ENCODE measurements around the gene RBM6.

The RBM6 gene

DNA sequence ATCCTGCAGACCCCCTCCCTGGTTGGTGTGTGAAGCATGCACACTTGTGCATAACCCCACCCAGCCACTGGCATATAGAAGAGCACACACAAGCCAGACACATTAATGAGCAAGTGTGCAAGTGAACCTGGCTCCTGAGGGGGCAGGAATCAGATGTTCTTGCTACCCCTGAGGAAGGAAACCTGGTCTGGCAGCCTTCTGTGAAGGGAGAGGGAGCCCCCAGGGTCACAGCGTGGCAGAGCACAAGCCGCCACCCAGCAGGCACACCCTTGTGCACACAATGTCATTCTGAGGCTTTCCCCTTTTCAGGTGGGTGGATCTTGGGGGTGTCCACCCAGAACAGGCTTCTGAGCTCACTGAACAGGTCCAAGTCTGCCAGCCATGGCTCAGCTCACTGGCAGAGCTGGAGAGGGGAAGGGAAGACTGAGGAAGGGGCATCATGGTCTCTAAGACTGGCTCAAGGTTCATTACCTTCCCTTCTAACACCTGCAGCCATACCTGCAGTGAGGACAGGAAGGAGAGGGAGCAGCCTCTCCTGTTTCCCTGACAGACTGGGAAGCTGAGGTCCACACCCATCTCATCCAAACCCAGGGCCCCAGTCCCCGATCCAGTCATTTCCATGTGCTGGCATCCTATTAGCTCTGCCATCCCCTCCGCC lies 183.6 kb downstream of the RBM6 start:
- H3K36me3 ChIP-seq (ENCODE audit: control insufficient read depth in 2 of 2, insufficient read depth in 1 of 2, low read length in 2 of 2) = peaks cover 0 to 34% of the 10 kb centered on the region in 2 experiments; a peak in 1 of 3 replicates
- POLR2A ChIA-PET = interaction anchor here (1.0 kb wide), 1 partner anchor 10 kb away, joined by 4 read pairs; no protein-coding TSS in a partner anchor

DNA sequence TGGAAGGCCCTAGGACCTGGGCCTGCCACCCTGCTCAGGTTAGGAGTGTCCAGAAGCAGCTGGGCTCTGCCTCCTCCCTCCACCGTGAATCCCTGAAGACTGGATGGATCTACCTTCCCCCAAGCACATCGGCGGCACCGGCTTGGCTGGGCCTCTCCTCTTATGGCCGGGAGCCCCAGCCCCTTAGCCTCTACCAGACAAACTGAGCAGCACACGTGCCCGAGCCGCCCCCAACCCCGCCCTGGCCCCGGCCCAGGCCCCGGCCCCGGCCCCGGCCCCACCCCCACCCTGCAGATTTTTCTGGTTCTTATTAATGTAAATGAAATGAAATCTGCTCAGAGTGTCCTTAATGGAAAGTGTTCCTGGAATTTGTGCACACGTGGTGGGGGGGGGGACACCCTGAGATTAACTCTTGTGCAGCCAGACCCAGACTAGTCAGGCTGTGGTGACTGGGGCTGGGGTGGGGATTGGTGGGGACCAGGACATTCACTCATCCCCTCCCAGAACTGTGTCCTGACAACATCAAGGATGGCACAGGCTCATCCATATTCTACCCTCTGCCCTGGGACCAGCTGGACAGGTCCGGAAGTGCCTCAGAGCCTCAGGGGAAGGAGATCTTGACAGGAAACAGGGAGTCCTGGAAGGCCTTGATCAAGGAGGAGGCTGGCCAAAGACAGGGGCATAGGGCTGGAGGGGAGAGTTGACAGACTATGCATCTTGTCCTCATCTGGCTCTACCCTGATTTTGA lies 184.3 kb downstream of the RBM6 start:
- H3K4me1 ChIP-seq (ENCODE audit: control insufficient read depth, insufficient read depth, low read length) = peaks cover 7% of the 10 kb centered on the region
- no peak overlapping the region for H3K4me3 ChIP-seq (ENCODE audit: low read depth, low read length)
- ChIA-PET POLR2A (interaction anchor here (1.0 kb wide), 1 partner anchor 10 kb away, joined by 4 read pairs; no protein-coding TSS in a partner anchor), CTCF (interaction anchor here (0.6 to 5.3 kb wide), 4 partner anchors 8 to 101 kb away, joined by 3 to 29 read pairs (median 4); partner anchors contain the start of gene GNAT1)
- TF ChIP-seq, protein P1, sequence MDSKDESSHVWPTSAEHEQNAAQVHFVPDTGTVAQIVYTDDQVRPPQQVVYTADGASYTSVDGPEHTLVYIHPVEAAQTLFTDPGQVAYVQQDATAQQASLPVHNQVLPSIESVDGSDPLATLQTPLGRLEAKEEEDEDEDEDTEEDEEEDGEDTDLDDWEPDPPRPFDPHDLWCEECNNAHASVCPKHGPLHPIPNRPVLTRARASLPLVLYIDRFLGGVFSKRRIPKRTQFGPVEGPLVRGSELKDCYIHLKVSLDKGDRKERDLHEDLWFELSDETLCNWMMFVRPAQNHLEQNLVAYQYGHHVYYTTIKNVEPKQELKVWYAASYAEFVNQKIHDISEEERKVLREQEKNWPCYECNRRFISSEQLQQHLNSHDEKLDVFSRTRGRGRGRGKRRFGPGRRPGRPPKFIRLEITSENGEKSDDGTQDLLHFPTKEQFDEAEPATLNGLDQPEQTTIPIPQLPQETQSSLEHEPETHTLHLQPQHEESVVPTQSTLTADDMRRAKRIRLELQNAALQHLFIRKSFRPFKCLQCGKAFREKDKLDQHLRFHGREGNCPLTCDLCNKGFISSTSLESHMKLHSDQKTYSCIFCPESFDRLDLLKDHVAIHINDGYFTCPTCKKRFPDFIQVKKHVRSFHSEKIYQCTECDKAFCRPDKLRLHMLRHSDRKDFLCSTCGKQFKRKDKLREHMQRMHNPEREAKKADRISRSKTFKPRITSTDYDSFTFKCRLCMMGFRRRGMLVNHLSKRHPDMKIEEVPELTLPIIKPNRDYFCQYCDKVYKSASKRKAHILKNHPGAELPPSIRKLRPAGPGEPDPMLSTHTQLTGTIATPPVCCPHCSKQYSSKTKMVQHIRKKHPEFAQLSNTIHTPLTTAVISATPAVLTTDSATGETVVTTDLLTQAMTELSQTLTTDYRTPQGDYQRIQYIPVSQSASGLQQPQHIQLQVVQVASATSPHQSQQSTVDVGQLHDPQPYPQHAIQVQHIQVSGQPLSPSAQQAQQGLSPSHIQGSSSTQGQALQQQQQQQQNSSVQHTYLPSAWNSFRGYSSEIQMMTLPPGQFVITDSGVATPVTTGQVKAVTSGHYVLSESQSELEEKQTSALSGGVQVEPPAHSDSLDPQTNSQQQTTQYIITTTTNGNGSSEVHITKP (tag by site-specific recombination; IDR thresholded peaks at IDR 0.05) = peak; percentile 69
- TF ChIP-seq, protein P2, sequence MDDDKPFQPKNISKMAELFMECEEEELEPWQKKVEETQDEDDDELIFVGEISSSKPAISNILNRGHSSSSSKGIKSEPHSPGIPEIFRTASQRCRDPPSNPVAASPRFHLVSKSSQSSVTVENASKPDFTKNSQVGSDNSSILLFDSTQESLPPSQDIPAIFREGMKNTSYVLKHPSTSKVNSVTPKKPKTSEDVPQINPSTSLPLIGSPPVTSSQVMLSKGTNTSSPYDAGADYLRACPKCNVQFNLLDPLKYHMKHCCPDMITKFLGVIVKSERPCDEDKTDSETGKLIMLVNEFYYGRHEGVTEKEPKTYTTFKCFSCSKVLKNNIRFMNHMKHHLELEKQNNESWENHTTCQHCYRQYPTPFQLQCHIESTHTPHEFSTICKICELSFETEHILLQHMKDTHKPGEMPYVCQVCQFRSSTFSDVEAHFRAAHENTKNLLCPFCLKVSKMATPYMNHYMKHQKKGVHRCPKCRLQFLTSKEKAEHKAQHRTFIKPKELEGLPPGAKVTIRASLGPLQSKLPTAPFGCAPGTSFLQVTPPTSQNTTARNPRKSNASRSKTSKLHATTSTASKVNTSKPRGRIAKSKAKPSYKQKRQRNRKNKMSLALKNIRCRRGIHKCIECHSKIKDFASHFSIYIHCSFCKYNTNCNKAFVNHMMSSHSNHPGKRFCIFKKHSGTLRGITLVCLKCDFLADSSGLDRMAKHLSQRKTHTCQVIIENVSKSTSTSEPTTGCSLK (tag by site-specific recombination; IDR thresholded peaks at IDR 0.05) = no peak
- TF ChIP-seq ZNF426 (tag by site-specific recombination; IDR thresholded peaks at IDR 0.05) = no peak
- no peak for TF ChIP-seq ZNF19 (tag by site-specific recombination; IDR thresholded peaks at IDR 0.05; ENCODE audit: low read depth)
- no peak for TF ChIP-seq ZNF707 (tag by site-specific recombination; IDR thresholded peaks at IDR 0.05)
- TF ChIP-seq, protein P3, sequence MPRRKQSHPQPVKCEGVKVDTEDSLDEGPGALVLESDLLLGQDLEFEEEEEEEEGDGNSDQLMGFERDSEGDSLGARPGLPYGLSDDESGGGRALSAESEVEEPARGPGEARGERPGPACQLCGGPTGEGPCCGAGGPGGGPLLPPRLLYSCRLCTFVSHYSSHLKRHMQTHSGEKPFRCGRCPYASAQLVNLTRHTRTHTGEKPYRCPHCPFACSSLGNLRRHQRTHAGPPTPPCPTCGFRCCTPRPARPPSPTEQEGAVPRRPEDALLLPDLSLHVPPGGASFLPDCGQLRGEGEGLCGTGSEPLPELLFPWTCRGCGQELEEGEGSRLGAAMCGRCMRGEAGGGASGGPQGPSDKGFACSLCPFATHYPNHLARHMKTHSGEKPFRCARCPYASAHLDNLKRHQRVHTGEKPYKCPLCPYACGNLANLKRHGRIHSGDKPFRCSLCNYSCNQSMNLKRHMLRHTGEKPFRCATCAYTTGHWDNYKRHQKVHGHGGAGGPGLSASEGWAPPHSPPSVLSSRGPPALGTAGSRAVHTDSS (tag by site-specific recombination; IDR thresholded peaks at IDR 0.05) = no peak
- no peak overlapping the region for H3K27ac ChIP-seq (ENCODE audit: extremely low read depth, low read depth, low read length)
- no peaks in the 10 kb centered on the region for H3K9me3 ChIP-seq (ENCODE audit: control insufficient read depth, insufficient read depth, low read depth, low read length)
- H3K36me3 ChIP-seq (ENCODE audit: control insufficient read depth in 2 of 2, insufficient read depth in 1 of 2, low read length in 2 of 2) = peaks cover 0 to 27% of the 10 kb centered on the region in 2 experiments; a peak in 1 of 3 replicates

More for the DNA sequence above, 183.6 kb downstream of the RBM6 start:
- H3K9me3 ChIP-seq (ENCODE audit: control insufficient read depth, insufficient read depth, low read depth, low read length) = no peaks in the 10 kb centered on the region
- H3K4me3 ChIP-seq (ENCODE audit: low read depth, low read length) = no peak overlapping the region
- no peak overlapping the region for H3K27ac ChIP-seq (ENCODE audit: extremely low read depth, low read depth, low read length)
- CTCF ChIA-PET = interaction anchor here (0.6 to 5.3 kb wide), 6 partner anchors 9 to 102 kb away, joined by 3 to 51 read pairs (median 4); partner anchors contain the start of gene GNAT1
- TF ChIP-seq ZNF623 (tag by site-specific recombination; IDR thresholded peaks at IDR 0.05) = no peak
- TF ChIP-seq, protein P4, sequence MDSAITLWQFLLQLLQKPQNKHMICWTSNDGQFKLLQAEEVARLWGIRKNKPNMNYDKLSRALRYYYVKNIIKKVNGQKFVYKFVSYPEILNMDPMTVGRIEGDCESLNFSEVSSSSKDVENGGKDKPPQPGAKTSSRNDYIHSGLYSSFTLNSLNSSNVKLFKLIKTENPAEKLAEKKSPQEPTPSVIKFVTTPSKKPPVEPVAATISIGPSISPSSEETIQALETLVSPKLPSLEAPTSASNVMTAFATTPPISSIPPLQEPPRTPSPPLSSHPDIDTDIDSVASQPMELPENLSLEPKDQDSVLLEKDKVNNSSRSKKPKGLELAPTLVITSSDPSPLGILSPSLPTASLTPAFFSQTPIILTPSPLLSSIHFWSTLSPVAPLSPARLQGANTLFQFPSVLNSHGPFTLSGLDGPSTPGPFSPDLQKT (IDR thresholded peaks at IDR 0.05; ENCODE audit: borderline replicate concordance, low read depth, low read length) = no peak
- TF ChIP-seq ZXDB (tag by site-specific recombination; IDR thresholded peaks at IDR 0.05) = no peak
- TF ChIP-seq, protein P5, sequence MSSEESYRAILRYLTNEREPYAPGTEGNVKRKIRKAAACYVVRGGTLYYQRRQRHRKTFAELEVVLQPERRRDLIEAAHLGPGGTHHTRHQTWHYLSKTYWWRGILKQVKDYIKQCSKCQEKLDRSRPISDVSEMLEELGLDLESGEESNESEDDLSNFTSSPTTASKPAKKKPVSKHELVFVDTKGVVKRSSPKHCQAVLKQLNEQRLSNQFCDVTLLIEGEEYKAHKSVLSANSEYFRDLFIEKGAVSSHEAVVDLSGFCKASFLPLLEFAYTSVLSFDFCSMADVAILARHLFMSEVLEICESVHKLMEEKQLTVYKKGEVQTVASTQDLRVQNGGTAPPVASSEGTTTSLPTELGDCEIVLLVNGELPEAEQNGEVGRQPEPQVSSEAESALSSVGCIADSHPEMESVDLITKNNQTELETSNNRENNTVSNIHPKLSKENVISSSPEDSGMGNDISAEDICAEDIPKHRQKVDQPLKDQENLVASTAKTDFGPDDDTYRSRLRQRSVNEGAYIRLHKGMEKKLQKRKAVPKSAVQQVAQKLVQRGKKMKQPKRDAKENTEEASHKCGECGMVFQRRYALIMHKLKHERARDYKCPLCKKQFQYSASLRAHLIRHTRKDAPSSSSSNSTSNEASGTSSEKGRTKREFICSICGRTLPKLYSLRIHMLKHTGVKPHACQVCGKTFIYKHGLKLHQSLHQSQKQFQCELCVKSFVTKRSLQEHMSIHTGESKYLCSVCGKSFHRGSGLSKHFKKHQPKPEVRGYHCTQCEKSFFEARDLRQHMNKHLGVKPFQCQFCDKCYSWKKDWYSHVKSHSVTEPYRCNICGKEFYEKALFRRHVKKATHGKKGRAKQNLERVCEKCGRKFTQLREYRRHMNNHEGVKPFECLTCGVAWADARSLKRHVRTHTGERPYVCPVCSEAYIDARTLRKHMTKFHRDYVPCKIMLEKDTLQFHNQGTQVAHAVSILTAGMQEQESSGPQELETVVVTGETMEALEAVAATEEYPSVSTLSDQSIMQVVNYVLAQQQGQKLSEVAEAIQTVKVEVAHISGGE (tag by site-specific recombination; conservative IDR thresholded peaks at IDR 0.05; ENCODE audit: low read depth) = no peak
- no peak for TF ChIP-seq ZNF266 (tag by site-specific recombination; IDR thresholded peaks at IDR 0.05; ENCODE audit: low read depth)
- no peak for TF ChIP-seq ZNF629 (tag by site-specific recombination; IDR thresholded peaks at IDR 0.05)
- TF ChIP-seq, protein P6, sequence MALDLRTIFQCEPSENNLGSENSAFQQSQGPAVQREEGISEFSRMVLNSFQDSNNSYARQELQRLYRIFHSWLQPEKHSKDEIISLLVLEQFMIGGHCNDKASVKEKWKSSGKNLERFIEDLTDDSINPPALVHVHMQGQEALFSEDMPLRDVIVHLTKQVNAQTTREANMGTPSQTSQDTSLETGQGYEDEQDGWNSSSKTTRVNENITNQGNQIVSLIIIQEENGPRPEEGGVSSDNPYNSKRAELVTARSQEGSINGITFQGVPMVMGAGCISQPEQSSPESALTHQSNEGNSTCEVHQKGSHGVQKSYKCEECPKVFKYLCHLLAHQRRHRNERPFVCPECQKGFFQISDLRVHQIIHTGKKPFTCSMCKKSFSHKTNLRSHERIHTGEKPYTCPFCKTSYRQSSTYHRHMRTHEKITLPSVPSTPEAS (tag by site-specific recombination; IDR thresholded peaks at IDR 0.05) = peak; percentile 10; the same call in 1 of the 2 replicates
- TF ChIP-seq ZNF157 (tag by site-specific recombination; IDR thresholded peaks at IDR 0.05) = no peak
- TF ChIP-seq ZNF366 (tag by site-specific recombination; conservative IDR thresholded peaks at IDR 0.05) = no peak
- no peak for TF ChIP-seq ZNF785 (tag by site-specific recombination; IDR thresholded peaks at IDR 0.05)
- TF ChIP-seq KLF1 (tag by site-specific recombination; IDR thresholded peaks at IDR 0.05) = peak; percentile 85
- peak; percentile 57 for TF ChIP-seq ZBTB17 (tag by site-specific recombination; IDR thresholded peaks at IDR 0.05)
- H3K4me1 ChIP-seq (ENCODE audit: control insufficient read depth, insufficient read depth, low read length) = peaks cover 7% of the 10 kb centered on the region

Measured in HEK293 (cell line).